CD4-positive, alpha-beta T cell (primary cell): Measurements from ENCODE around the gene SLC16A11. TPM values are rescaled to one million over a fixed set of nuclear protein-coding genes. Genes with fewer than 3 reads are reported as not detected.

ENCODE experiments used
- ATAC-seq: fragments of 200-7000 bp; cut with Tn5 transposase; one replicate; pipeline ENCODE4 v1.10.0; 2022; ENCODE audit warnings: mild to moderate bottlenecking; ENCODE audit not compliant: poor library complexity
- CTCF ChIA-PET: fragments of 350-600 bp; sonication (Branson Sonifier 250); formaldehyde crosslinking; loops from one replicate; lab custom pipeline; 2021; ENCODE audit warnings: antibody characterized with exemption, inconsistent platforms; lab: Charles Lee
- POLR2A ChIA-PET: fragments of 350-600 bp; sonication (Branson Sonifier 250); formaldehyde crosslinking; loops from one replicate; lab custom pipeline; 2021; ENCODE audit warnings: antibody characterized with exemption, inconsistent platforms; lab: Charles Lee
- DNase-seq, 14 experiments: peaks; one replicate each; pipeline ENCODE4 v3.0.0-alpha.2; 2013 to 2020; ENCODE audit warnings: mixed read lengths in 2 of 14
- H3K27ac ChIP-seq, 2 donors: one replicate each; pipeline versions ENCODE4 v1.5.1 to v1.7.0; 2013; ENCODE audit warnings: low read length in 2 of 2, low read depth in 1 of 2, mild to moderate bottlenecking in 1 of 2
- H3K27me3 ChIP-seq, 2 experiments: 1 replicate in 1 of 2; 2 replicates in 1 of 2; pipeline versions ENCODE4 v1.6.1 to v1.7.0; 2013; ENCODE audit warnings: low read length in 2 of 2, control low read depth in 1 of 2, mild to moderate bottlenecking in 1 of 2, moderate library complexity in 1 of 2; ENCODE audit not compliant: insufficient read depth in 2 of 2, control insufficient read depth in 1 of 2
- H3K36me3 ChIP-seq: one replicate; pipeline ENCODE4 v1.6.1; 2013; ENCODE audit warnings: low read length, control low read depth; ENCODE audit not compliant: insufficient read depth
- H3K4me1 ChIP-seq: one replicate; pipeline ENCODE4 v1.6.1; 2013; ENCODE audit warnings: low read length, control low read depth; ENCODE audit not compliant: insufficient read depth
- H3K4me3 ChIP-seq: one replicate; pipeline ENCODE4 v1.5.1; 2013; ENCODE audit warnings: mild to moderate bottlenecking, low read length, moderate library complexity
- H3K9me3 ChIP-seq, 2 experiments: 1 replicate in 1 of 2; 2 replicates in 1 of 2; pipeline versions ENCODE4 v1.6.1 to v1.7.0; 2013; ENCODE audit warnings: low read length in 2 of 2, mild to moderate bottlenecking in 2 of 2, control low read depth in 1 of 2, moderate library complexity in 1 of 2; ENCODE audit not compliant: control insufficient read depth in 1 of 2, insufficient read depth in 1 of 2
- H3K27ac Mint-ChIP-seq: one replicate; pipeline ENCODE4 v1.8.0; 2020; ENCODE audit warnings: mixed read lengths
- H3K27me3 Mint-ChIP-seq: one replicate; pipeline ENCODE4 v1.8.0; 2021; ENCODE audit warnings: mixed read lengths
- H3K36me3 Mint-ChIP-seq: one replicate; pipeline ENCODE4 v1.8.0; 2021; ENCODE audit warnings: low read depth, mixed read lengths
- H3K4me1 Mint-ChIP-seq: one replicate; pipeline ENCODE4 v1.8.0; 2021; ENCODE audit warnings: low read depth, mixed read lengths
- H3K4me3 Mint-ChIP-seq: one replicate; pipeline ENCODE4 v1.8.0; 2020; ENCODE audit warnings: mild to moderate bottlenecking, mixed read lengths
- H3K9me3 Mint-ChIP-seq: one replicate; pipeline ENCODE4 v1.8.0; 2020; ENCODE audit warnings: mixed read lengths
- intact Hi-C, 2 experiments: fragments of 100-400 bp; cut with DNase I in 1 of 2; cut with micrococcal nuclease in 1 of 2; formaldehyde crosslinking; loops; one replicate each; pipeline versions ENCODE4 v1.15.1 to v1.9.0; 2023 to 2025; cut with DNase I, micrococcal nuclease
- total RNA-seq, 174 experiments: library from RNA in 2 of 174; stranded (reverse) in 2 of 174; gene quantifications; one replicate each; pipeline ENCODE4 v1.2.3 and lab custom pipeline; 2021 to 2026
- TF ChIP-seq, protein P1 (sequence below): fragments of 200-600 bp; IDR thresholded peaks from one replicate; pipeline ENCODE4 v1.8.0; 2022; ENCODE audit warnings: antibody characterized with exemption, mild to moderate bottlenecking

Gene SLC16A11
- total RNA-seq, 2 experiments from 2014 or later: 1.1 to 1.4 TPM

DNA sequence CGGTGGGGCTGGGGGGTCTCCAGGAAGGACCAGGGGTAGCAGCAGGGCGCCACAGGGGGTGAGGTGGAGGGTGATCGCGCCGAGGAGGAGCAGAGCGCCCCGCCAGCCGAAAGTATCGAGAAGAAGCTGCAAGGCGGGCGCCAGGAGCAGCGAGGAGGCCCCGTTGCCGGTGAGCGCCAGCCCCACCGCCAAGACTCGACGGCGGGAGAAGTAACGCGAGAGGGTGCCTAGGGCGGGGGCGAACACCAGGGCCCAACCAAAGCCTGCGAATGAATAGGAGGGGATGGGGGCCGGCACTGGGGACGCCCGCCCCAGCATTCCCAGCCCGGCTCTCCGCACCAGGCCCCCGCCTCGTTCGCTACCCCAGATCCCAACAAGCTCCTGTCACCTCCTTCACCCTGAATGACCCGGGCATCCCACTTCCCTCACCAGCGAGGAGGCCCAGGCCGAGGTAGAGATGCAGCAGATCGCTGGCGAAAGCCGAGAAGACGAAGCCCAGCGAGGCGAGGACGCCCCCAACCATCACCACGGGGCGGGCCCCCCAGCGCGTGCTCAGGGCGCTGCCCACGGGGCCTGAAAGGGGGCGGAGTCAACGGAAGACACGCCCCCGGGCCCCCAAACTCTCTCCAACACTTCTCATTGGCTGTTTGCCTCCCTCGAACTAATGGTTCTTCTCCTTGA lies 1.3 kb downstream of the SLC16A11 start:
- POLR2A ChIA-PET: interaction anchor here (1.7 kb wide), 1 partner anchor 7 kb away, joined by 12 read pairs; the partner anchor contains the start of gene SLC16A13
- intact Hi-C loops: loop anchor here (5.0 to 10.0 kb wide), 3 partner anchors 310 to 642 kb away; partner anchors contain the start of genes KCTD11 (in 1 of the 2), MPDU1 (in 1 of the 2), TP53 (in 1 of the 2) and WRAP53 (in 1 of the 2)

DNA sequence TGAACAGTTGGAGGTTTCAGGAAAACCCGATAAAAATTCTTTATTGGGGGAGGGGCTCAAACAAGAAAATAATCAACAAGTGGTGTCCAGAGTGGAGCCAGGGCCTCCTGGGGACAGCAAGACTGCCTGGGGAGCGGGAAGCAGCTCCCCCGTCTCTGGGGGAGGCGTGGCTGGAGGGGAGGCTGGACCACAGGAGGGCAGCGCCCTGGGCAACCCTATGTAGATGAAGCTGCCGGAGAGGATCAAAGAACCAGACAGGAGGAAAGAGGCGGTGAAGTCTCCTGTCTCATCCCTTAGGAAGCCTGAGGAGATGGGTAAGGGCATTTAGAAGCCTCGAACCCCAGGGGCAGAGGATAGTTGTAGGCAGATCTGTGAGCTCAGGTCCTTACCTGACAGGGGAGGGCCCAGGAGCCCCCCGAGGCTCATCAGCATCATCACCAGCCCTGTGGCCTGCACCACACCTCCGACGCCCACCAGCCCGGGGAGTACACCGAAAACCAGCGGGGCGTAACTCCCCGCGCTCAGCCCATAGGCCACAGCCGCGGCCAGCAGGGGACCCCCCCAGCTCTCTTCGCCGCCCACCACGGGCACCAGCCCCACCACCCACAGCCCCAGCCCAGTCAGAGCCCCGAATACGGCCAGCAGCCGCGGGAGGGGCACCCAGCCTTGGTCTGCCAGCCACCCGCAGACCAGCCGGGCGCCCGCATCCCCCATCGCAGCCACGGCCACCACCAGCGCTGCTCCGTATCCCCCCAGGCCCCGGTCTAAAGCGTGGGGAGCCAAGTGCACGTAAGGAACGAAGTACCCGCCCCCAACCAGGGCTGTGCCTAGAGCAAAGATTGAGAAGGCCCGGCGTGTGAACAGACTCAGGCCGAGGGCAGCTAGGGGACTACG lies 2.0 kb downstream of the SLC16A11 start:
- Mint-ChIP-seq H3K4me3 (peak overlapping the region; percentile 86), H3K36me3 (no peaks in the 10 kb centered on the region), H3K27ac (peak overlapping the region; percentile 92), H3K9me3 (no peaks in the 10 kb centered on the region), H3K27me3 (no peaks in the 10 kb centered on the region), H3K4me1 (peaks cover 53% of the 10 kb centered on the region)
- Histone ChIP-seq H3K27me3 (peaks cover 0 to 5% of the 10 kb centered on the region in 2 experiments), H3K9me3 (peaks cover 0 to 7% of the 10 kb centered on the region in 2 experiments), H3K36me3 (no peaks in the 10 kb centered on the region), H3K27ac (peak overlapping the region; percentile 29 to 41), H3K4me3 (peak overlapping the region; percentile 60), H3K4me1 (peaks cover 52% of the 10 kb centered on the region)
- peak in 3 of 14 experiments; percentile 29 to 71 (median 45) for DNase-seq
- ChIA-PET CTCF (interaction anchor here (1.0 to 2.5 kb wide), 3 partner anchors 10 to 92 kb away, joined by 3 to 9 read pairs (median 7); no protein-coding TSS in a partner anchor), POLR2A (interaction anchor here (0.7 kb wide), 1 partner anchor 91 kb away, joined by 3 read pairs; no protein-coding TSS in a partner anchor)
- TF ChIP-seq, protein P1, sequence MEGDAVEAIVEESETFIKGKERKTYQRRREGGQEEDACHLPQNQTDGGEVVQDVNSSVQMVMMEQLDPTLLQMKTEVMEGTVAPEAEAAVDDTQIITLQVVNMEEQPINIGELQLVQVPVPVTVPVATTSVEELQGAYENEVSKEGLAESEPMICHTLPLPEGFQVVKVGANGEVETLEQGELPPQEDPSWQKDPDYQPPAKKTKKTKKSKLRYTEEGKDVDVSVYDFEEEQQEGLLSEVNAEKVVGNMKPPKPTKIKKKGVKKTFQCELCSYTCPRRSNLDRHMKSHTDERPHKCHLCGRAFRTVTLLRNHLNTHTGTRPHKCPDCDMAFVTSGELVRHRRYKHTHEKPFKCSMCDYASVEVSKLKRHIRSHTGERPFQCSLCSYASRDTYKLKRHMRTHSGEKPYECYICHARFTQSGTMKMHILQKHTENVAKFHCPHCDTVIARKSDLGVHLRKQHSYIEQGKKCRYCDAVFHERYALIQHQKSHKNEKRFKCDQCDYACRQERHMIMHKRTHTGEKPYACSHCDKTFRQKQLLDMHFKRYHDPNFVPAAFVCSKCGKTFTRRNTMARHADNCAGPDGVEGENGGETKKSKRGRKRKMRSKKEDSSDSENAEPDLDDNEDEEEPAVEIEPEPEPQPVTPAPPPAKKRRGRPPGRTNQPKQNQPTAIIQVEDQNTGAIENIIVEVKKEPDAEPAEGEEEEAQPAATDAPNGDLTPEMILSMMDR: no peak
- intact Hi-C loops: loop anchor here (5.0 to 10.0 kb wide), 3 partner anchors 310 to 643 kb away; partner anchors contain the start of genes KCTD11 (in 1 of the 2), MPDU1 (in 1 of the 2), TP53 (in 1 of the 2) and WRAP53 (in 1 of the 2)
- ATAC-seq: peak; percentile 24

More for the DNA sequence above, 1.3 kb downstream of the SLC16A11 start:
- Mint-ChIP-seq H3K27me3 (no peaks in the 10 kb centered on the region), H3K27ac (peak overlapping the region; percentile 92), H3K4me1 (peaks cover 59% of the 10 kb centered on the region), H3K4me3 (peak overlapping the region; percentile 86), H3K9me3 (no peaks in the 10 kb centered on the region), H3K36me3 (no peaks in the 10 kb centered on the region)
- Histone ChIP-seq H3K36me3 (no peaks in the 10 kb centered on the region), H3K9me3 (peaks cover 0 to 7% of the 10 kb centered on the region in 2 experiments), H3K27ac (peak overlapping the region; percentile 29 to 41), H3K4me3 (peak overlapping the region; percentile 60), H3K4me1 (peaks cover 54% of the 10 kb centered on the region), H3K27me3 (peaks cover 0 to 5% of the 10 kb centered on the region in 2 experiments)
- CTCF ChIA-PET: interaction anchor here (1.0 to 2.5 kb wide), 4 partner anchors 9 to 254 kb away, joined by 3 to 9 read pairs (median 5); no protein-coding TSS in a partner anchor
- DNase-seq: peak in 10 of 14 experiments; percentile 30 to 74 (median 46)
- TF ChIP-seq, protein P1: no peak
- ATAC-seq: peak; percentile 43

DNA sequence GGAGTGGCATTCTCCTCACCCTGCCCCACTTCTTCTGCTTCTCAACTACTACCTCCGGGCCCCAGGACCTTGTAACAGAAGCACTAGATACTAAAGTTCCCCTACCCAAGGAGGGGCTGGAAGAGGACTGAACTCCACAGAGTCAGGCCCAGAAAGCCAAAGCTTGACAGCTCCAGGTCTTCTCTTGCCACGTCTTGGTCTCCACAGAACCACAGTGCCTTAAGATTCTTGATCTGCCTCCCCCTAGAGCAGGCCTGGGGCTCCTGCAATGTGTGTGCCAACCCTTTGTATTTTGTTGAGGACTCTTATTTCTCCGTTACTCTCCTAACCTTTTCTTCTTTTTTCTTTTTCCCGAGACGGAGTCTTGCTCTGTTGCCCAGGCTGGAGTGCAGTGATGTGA lies 4.1 kb downstream of the SLC16A11 start:
- Mint-ChIP-seq H3K36me3 (peaks cover 8% of the 10 kb centered on the region), H3K27ac (peak overlapping the region; percentile 65), H3K4me3 (peak overlapping the region; percentile 83), H3K9me3 (no peaks in the 10 kb centered on the region), H3K4me1 (peaks cover 59% of the 10 kb centered on the region), H3K27me3 (no peaks in the 10 kb centered on the region)
- H3K27me3 ChIP-seq: peaks cover 0 to 5% of the 10 kb centered on the region in 2 experiments
- CTCF ChIA-PET: no interaction called here
- no peak overlapping the region for H3K27ac ChIP-seq
- H3K36me3 ChIP-seq: no peaks in the 10 kb centered on the region
- no peak overlapping the region for H3K4me3 ChIP-seq
- H3K9me3 ChIP-seq: peaks cover 0 to 7% of the 10 kb centered on the region in 2 experiments
- intact Hi-C loops: loop anchor here (5.0 to 10.0 kb wide), 6 partner anchors 312 to 815 kb away; partner anchors contain the start of genes TP53 (in 2 of the 2), WRAP53 (in 2 of the 2), CYB5D1 (in 1 of the 2) and KCTD11 (in 1 of the 2)
- peak in 2 of 14 experiments; percentile 42 to 58 for DNase-seq
- TF ChIP-seq, protein P1: no peak
- peaks cover 60% of the 10 kb centered on the region for H3K4me1 ChIP-seq
- ATAC-seq: no peak
- POLR2A ChIA-PET: interaction anchor here (1.0 kb wide), 1 partner anchor 25 kb away, joined by 3 read pairs; a partner anchor contains a TSS
